ENCODE measurements around the gene KBTBD8.

Gene KBTBD8

GRCh38 chr3:67044955-67045354, 46.8 kb downstream of the KBTBD8 start:
- DNase-seq = no peak

GRCh38 chr3:67045711-67046465, 47.8 kb downstream of the KBTBD8 start:
- no peak for DNase-seq

GRCh38 chr3:67047051-67047450, 48.9 kb downstream of the KBTBD8 start:
- no peak for DNase-seq

DNA sequence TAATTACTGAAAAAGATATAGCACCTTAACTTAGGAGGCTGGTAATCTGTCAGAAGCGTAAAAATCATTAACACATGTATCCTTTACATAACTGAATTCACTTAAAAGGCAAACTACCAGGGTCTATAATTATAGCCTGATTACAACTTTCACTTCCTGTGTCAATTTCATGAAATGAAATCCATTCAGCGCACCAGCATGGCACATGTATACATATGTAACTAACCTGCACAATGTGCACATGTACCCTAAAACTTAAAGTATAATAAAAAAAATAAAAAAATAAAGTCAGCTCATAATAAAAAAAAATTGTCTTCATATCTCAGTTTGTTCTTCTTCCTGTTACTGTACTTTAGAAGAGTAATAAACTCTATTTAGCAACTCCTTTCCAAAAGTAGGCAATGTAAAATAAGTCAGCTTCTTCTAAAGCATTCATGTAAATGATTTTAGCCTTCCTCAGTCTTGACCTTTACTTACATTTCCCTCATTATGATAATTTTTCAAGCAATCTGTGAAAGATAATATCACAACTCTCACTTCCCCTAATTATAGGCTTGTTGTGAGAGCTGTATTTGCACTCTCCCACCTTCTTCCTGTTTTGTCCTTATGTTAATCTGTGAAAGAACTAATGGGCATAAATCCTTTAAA, 50.1 kb downstream of the KBTBD8 start:
- DNase-seq = no peak

GRCh38 chr3:67048715-67049074, 50.6 kb downstream of the KBTBD8 start:
- no peak for DNase-seq

GRCh38 chr3:67059443-67059842, 61.3 kb downstream of the KBTBD8 start:
- DNase-seq = no peak
